HG03342 (cell line): Measurements from ENCODE around the gene ANKDD1B.
A peak's percentile ranks its signal among the peaks of the same experiment; 100 is the strongest.
"Not testable (repeated sequence)": the region's sequence is repeated elsewhere in the genome, so short reads cannot be mapped to it uniquely, and the experiment has no call there.

ENCODE experiments used
- ATAC-seq: cut with Tn5 transposase; IDR thresholded peaks from one replicate; pipeline ENCODE4 v1.9.1; 2021; ENCODE audit warnings: mild to moderate bottlenecking, moderate library complexity; ENCODE audit not compliant: unreplicated experiment

The ANKDD1B gene

DNA sequence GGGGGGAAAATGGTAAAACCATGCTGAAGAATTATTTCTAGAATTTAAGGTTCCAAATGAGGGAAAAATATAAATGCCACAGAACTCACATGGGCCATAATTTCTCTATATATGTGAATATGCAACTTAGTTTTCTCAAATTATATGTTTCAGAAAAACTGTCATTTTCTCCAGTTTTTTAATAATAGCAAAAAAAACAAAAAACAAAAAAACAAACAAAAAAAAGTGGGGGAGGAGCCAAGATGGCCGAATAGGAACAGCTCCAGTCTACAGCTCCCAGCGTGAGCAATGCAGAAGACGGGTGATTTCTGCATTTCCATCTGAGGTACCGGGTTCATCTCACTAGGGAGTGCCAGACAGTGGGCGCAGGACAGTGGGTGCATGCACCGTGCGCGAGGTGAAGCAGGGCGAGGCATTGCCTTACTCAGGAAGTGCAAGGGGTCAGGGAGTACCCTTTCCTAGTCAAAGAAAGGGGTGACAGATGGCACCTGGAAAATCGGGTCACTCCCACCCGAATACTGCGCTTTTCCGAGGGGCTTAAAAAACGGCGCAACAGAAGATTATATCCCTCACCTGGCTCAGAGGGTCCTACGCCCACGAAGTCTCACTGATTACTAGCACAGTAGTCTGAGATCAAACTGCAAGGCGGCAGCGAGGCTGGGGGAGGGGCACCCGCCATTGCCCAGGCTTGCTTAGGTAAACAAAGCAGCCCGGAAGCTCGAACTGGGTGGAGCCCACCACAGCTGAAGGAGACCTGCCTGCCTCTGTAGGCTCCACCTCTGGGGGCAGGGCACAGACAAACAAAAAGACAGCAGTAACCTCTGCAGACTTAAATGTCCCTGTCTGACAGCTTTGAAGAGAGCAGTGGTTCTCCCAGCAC, 84.5 kb downstream of the ANKDD1B start:
- ATAC-seq = not testable (repeated sequence)

DNA sequence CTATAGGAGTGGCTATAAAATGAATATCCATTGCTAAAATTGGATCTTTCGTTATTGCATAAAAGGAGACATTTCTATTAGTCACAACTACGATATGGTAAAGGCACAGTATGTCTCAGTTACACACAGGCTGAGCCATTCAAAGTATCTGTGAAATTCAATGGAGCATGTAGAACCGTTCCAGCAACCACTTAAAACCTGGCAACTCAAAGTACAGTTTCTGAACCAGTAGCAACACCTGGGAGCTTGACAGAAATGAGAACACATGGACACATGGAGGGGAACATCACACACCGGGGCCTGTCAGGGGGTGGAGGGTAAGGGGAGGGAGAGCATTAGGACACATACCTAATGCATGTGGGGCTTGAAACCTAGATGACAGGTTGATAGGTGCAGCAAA, 90.6 kb downstream of the ANKDD1B start:
- no peak for ATAC-seq

GRCh38 chr5:75706016-75706415, 94.8 kb downstream of the ANKDD1B start:
- no peak for ATAC-seq

GRCh38 chr5:75706775-75707174, 95.5 kb downstream of the ANKDD1B start:
- no peak for ATAC-seq

- ATAC-seq = no peak
Measured at GRCh38 chr5:75707911-75708509, 96.8 kb downstream of the ANKDD1B start.

DNA sequence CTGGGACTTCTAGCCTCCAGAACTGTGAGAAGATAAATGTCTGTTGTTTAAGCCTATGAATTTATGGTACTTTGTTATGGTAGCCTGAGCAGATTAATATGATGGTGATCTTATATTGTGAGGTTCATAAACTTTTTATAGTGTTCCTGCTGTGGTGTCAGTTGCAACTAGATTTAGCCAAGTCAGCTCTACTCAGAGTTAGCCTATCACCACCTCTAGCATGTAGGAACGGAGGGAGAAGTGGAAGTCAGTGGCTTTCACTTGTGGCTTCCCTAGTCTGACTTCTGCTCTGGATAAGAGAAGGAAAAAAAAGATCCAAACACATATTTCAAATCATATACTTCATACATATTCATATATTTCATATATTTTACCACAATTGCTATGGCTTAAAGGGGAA, 99.4 kb downstream of the ANKDD1B start:
- ATAC-seq = no peak

GRCh38 chr5:75711151-75711550, 99.9 kb downstream of the ANKDD1B start:
- no peak for ATAC-seq

DNA sequence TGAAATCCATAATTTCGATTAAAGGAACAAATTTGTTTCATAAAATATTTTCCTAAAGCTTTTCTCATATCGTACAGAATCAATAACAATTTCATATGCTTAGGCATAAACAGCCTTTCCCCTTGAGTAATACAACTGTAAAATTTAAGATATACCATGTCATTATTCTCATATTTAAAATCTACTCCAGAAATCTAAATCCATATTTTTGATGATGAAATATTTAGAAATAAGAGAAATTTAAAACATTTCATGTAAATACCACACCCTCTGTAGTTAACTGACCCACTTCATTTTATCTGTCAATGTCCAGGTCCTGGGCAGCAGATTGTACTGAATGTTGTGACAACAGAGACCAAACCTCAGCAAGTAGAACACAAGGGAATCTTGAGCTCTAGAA, 100.8 kb downstream of the ANKDD1B start:
- ATAC-seq = no peak

DNA sequence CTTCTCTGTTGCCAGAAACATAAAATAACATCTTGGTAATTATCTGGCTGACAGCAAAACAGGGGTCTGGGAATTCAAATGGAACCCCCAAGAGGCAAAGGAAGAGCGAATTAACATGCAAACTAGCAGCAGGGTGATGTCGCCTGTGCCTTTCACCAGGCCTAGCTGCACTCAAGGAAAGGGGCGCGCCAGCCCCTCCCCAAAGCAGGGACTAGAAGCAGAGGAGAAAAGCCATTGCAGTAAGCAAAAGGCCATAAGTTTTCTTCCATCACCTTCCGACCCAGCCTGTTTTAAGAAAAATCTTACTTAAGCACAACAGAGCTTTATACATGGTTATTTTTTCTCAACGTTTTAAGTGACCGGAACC, 105.4 kb downstream of the ANKDD1B start:
- ATAC-seq = peak; percentile 13

- peak; percentile 94 for ATAC-seq
Measured at GRCh38 chr5:75717082-75717922, 106.0 kb downstream of the ANKDD1B start, which contains the start of gene POC5. Gene POC5, minus strand, starts transcription at chr5:75717437. Its CDS starts 4,500 bp downstream, at chr5:75712937.

DNA sequence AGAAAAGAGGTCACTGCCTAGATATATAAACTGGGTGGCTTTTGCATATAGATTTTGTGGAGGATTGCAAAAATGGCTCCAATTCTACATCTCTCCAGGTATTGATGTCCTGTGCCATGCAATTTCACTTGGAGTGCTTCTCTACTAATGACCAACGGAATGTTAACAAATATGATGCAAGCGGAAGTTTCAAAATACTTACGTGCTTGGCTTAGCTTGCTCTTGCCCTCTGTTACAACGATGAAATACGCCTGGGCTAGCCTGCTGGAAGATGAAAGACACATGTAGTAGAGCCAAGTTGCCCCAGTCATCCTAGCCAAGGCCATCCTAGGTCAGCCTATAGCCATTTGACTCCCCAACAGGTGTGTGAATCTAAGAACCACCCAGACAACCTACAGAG, 109.6 kb downstream of the ANKDD1B start:
- no peak for ATAC-seq
